NCI-H345 treated with DMSO at 0.1 percent for 48 hours (cell line): ENCODE measurements around the gene ORC6.
"Not testable (repeated sequence)": the region's sequence is repeated elsewhere in the genome, so short reads cannot be mapped to it uniquely, and the experiment has no call there.

Source experiments
- DNase-seq: peaks from one replicate; lab custom pipeline; 2025; ENCODE audit not compliant: unreplicated experiment; lab: John Stamatoyannopoulos, UW

The ORC6 gene, protein sequence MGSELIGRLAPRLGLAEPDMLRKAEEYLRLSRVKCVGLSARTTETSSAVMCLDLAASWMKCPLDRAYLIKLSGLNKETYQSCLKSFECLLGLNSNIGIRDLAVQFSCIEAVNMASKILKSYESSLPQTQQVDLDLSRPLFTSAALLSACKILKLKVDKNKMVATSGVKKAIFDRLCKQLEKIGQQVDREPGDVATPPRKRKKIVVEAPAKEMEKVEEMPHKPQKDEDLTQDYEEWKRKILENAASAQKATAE

GRCh38 chr16:46689365-46690280 lies at the start of gene ORC6:
TSS of gene ORC6 (plus strand) at chr16:46689659. CDS start at chr16:46689706, 47 bp downstream.
- peak; percentile 92 for DNase-seq

DNA sequence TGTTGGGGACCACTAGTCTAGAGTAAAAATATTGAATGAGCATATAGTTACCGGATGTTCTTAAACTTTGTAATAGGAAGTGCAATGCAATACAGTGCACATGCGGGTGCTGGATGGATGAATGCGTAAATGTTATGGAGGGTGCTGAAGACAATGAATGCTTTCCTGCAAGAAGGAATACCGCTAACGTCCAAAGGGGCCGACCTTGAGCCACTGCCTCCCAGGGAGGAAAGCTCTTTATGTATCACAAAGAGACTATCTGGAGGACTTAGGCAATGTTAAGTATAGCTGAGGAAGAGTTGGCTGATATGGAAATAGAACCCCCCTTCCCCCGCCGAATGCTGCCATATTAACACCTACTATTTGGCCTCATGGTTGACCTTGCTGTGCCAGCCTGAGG lies 40.8 kb upstream of the ORC6 start:
- no peak for DNase-seq

GRCh38 chr16:46649588-46650253 lies 39.7 kb upstream of the ORC6 start:
- DNase-seq = no peak

DNA sequence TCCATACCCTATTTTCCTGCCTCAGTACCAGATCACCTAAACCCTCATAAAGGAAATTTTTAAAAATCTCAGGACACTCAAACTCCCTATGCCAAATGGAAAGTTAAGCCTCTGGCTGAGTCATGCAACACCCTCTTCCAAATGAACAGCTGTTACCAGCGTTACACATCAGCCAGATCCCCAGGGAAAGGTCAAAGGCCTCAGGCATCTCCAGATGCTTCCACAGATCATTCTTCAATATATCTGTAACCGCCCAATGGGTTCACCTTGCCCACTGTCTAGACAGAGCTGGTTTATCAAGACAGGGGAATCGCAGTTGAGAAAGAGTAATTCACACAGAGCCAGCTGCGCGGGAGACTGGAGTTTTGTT lies 39.2 kb upstream of the ORC6 start:
- no peak for DNase-seq

GRCh38 chr16:46651305-46651704 lies 38.2 kb upstream of the ORC6 start:
- DNase-seq = no peak

DNA sequence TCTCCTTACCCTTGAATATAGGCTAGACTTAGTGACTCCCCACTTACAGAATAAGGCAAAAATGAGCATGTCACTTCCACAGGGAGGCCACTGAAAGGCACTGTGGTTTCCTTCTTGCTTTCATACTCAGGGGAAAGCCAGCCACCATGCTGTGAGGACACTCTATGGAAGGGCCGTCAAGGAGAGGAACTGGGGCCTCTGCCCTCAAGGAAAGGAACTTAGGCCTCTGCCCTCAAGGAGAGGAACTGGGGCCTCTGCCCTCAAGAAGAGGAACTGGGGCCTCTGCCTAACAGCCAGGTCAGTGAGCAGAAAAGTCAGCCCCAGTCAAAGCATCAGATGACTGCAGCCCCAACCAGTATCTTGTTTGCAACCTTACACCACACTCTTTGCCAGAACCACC lies 30.5 kb upstream of the ORC6 start:
- DNase-seq = no peak

DNA sequence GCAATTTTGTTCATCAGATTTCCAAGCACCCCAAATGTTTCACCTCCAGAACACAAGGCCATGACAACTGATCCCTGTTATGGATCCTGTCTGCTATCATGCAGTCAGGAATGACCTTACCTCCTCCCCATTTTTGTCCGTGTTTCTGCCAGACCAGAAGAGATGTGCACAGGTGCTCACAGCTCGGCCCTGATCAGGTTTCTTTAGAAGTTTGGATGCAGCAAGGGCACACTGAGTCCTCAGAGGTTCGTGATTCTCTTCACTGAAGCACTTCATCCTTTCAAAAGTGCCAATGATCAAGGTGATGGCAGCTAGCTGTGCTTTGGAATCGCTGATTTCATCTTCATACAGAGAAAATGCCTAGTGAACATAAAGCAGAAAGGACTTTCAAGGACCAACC lies 27.3 kb upstream of the ORC6 start:
- no peak for DNase-seq

GRCh38 chr16:46673320-46674013 lies 16.0 kb upstream of the ORC6 start:
- peak; percentile 9 for DNase-seq

DNA sequence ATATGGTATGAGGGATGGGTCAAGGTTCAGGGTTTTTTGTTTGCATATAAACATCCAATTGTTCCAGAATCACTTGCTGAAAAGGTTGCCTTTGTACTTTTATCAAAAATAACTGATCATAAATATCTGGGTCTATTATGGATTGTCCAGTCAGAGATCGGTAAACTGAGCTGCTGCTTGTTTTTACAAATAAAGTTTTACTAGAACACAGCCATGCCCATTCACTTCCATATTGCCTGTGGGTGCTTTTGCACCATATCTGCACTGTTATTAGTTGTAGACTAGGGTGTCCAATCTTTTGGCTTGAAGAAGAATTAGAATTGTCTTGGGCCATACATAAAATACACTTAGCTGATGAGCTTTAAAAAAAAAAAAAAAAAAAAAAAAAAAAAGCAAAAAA lies 11.5 kb upstream of the ORC6 start:
- DNase-seq = not testable (repeated sequence)

GRCh38 chr16:46681867-46682266 lies 7.6 kb upstream of the ORC6 start:
- not testable (repeated sequence) for DNase-seq

DNA sequence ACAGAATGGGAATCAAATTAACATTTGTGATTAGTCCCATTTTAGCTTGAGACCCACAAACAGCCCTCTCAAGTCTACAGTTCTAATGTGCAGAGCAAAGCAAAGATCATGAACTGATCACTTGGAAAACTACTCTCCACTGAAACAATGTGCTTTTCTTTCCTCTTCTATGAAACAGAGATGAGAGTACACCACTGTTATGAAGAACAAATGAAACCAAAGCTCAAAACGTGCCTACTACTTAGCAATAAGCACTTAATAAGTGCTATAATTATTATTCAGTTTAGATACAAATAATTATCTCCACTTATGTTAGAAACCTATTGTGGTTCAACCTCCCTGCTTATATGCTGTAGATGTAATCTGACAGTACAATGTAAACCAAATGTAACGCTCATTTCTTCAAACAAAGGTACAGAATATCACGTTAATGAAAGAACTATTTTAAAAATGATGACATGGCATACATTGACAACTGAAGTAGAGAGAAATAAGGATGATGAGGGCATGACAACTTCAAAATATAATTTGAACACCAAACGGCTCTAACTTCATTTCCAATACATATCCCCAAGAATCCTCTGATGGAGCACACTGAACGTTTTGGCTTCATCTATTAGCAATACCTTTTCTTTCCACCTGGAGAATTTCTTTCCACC lies 2.5 kb upstream of the ORC6 start:
- no peak for DNase-seq

- DNase-seq = no peak
Observed at GRCh38 chr16:46687486-46687885, 2.0 kb upstream of the ORC6 start.

- DNase-seq = no peak
Observed at GRCh38 chr16:46688101-46688653, 1.3 kb upstream of the ORC6 start.

DNA sequence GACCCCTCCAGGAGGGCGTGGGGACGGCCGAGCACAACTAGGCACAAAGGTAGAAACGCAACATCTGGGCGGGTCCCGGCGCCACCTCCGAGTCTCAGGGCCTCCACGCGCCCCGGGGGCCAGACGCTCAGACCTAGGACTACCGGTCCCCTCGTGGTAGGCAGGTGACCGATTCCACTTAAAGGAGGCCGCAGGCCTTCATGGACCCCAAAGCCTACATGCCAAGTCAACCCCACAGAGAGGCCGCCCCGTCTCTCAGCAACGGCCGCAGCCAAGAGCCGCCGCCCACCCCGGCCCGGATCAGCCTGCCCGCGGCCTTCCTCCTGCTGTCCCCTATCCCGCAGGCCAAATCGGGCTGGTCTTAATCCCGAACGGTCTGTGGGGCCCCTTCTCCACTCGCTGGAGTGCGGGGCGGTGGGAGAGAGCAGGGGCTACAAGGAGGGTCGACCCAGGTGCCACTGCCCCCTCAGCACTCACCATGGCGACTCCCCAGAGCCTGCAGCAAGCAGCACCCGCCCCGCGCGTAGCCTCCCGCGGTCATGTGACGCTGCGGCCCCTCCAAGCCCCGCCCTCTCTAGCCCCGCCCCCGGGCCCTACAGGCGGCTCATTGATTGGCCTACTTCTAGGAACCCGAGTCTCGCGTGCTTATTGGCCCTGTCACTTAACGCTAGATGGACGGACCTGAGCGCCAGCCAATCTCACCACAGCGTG lies 650 bp upstream of the ORC6 start, which contains the start of gene VPS35:
Gene VPS35 (minus strand): TSS at position 525 of the 711 bp plus-strand sequence. CDS start 45 bp downstream, at position 480.
- DNase-seq = peak; percentile 92

DNA sequence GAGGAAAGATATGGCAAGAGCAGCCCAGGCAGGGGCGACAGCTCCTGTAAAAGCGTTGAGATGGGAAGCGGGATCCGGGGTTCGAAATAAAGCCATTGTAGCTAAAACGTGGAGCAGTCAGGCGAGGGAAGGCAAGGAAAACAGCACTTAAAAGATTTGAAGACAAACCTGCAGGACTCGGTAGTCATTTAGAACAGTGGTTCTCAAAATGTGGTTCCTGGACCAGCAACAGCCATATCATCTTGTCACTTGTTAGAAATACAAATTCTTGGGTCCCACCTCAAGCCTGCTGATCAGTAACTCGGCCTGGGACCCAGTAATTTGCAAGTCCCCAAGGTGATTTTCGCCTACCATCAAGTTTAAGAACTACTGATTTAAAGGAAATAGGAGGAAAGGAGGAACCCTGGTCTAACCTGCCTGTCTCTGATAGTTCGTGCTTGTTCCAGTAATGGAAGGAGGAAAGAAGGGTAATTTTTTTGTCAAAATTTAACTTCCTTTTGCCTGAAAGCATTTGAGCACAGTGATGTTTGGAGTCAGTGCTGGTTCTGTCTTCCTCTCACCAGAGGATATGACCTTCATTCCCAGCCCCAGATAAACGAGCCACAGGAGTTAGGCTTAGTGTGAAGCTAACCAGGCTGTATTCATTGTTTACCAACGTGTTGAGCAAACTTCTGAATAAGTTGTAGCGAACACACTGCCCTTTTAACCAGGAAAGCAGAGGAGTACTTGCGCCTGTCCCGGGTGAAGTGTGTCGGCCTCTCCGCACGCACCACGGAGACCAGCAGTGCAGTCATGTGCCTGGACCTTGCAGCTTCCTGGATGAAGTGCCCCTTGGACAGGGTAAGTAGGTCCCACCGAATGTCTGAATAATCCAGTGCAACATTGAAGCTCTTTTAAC lies 1.1 kb downstream of the ORC6 start:
- no peak for DNase-seq

GRCh38 chr16:46691726-46692125 lies 2.3 kb downstream of the ORC6 start:
- DNase-seq = no peak

- no peak for DNase-seq
Observed at GRCh38 chr16:46693598-46693997, 4.1 kb downstream of the ORC6 start.

GRCh38 chr16:46695937-46696336 lies 6.5 kb downstream of the ORC6 start:
- DNase-seq = no peak

- DNase-seq = no peak
Observed at GRCh38 chr16:46696957-46697356, 7.5 kb downstream of the ORC6 start.
